Adrenal gland (tissue), 5 donors: ENCODE measurements around the gene AKR1B1.

Source experiments
- POLR2A ChIP-seq, 2 donors: fragments of 450-650 bp; IDR thresholded peaks; one replicate each; pipeline ENCODE4 v1.6.1; 2017; ENCODE audit warnings: antibody characterized with exemption in 2 of 2, mild to moderate bottlenecking in 2 of 2, moderate library complexity in 1 of 2
- TF ChIP-seq, protein P1 (sequence below), 6 experiments: fragments of 450-650 bp in 4 of 6; fragments of 200-600 bp in 2 of 6; sonication (generic) in 1 of 6; IDR thresholded peaks; 1 replicate in 5 of 6; 2 replicates in 1 of 6; pipeline versions ENCODE4 v1.5.1 to v1.8.0; 2016 to 2021; ENCODE audit warnings: antibody characterized with exemption in 6 of 6, mild to moderate bottlenecking in 2 of 6, moderate library complexity in 1 of 6
- donor health status: DM: no; HTN: no; CAD: no.

DNA sequence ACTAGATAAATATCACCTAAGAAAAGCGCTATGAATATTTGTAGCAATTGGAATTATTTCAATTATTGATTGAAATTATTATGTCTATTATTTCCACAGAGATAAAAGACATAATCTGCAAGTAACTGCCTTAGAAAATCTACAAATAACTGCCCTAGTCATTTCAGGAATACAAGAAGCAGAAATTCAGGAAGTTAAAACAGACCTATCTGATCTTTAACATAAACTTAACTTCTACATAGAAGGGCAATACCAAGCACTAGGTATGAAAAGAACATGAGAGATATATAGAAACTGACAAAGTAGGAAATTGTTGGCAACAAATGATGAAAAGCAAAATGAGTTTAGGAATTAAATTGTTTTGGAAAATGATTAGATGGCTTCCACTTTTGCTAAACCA lies 36.6 kb upstream of the AKR1B1 start:
- TF ChIP-seq, protein P1, sequence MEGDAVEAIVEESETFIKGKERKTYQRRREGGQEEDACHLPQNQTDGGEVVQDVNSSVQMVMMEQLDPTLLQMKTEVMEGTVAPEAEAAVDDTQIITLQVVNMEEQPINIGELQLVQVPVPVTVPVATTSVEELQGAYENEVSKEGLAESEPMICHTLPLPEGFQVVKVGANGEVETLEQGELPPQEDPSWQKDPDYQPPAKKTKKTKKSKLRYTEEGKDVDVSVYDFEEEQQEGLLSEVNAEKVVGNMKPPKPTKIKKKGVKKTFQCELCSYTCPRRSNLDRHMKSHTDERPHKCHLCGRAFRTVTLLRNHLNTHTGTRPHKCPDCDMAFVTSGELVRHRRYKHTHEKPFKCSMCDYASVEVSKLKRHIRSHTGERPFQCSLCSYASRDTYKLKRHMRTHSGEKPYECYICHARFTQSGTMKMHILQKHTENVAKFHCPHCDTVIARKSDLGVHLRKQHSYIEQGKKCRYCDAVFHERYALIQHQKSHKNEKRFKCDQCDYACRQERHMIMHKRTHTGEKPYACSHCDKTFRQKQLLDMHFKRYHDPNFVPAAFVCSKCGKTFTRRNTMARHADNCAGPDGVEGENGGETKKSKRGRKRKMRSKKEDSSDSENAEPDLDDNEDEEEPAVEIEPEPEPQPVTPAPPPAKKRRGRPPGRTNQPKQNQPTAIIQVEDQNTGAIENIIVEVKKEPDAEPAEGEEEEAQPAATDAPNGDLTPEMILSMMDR (IDR thresholded peaks at IDR 0.05) = no peak
- no peak for TF ChIP-seq POLR2A (IDR thresholded peaks at IDR 0.05)
